ENCODE results near the gene ATF5.

Gene ATF5

DNA sequence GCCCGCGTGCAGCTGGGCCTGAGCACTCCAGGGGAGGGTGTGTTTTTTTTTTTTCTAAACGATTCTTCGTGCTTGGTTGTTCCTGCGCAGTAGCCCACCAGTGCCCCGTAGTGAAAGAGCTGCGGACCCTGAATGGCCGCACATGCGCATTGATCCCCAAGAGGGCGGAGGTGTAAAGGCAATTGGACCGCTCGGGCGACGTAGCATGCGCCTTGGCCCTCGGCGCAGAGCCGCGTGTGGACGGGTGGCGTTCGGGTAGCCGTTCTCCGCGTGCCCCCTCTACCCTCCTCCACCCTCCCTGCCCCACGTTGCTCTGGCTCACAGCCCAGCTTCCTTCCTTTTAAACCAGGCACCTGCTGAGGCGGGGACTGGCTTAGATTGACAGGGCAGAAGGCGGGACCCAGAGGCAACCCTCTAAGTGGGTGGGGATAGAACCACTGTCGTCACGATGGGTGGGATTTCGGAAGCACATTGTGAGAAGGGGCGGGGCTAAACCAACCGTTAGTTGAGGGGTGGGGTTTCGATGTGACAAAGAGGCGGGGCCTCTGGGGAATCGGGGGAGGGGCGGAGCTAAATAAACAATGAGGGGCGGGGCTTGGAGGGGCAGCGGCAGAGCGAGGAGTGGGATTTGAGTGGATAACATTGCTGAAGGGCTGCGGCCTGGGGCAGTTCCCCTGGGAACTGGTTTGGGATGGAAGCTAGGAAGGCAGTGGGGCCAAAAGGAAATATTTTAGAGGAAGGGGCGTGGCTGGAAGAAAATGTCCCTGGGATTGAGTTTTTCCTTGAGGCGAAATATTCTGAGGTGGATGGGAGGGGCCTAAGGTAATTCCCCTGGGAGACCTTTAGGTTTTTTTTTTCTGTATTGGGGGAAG, 842 bp downstream of the ATF5 start:
- Histone ChIP-seq H3K4me3 (peak overlapping the region; percentile 83), H3K9ac (peak overlapping the region; percentile 98), H3K4me1 (peaks cover 65% of the 10 kb centered on the region), H3K36me3 (peaks cover 62% of the 10 kb centered on the region), H4K20me1 (peaks cover 71% of the 10 kb centered on the region), H3K27ac (peak overlapping the region; percentile 99), H3K4me2 (peak overlapping the region; percentile 98), H3K9me3 (no peaks in the 10 kb centered on the region), H3K27me3 (no peaks in the 10 kb centered on the region)
- TF ChIP-seq Cebpa-rat (IDR thresholded peaks at IDR 0.05), result no peak

DNA sequence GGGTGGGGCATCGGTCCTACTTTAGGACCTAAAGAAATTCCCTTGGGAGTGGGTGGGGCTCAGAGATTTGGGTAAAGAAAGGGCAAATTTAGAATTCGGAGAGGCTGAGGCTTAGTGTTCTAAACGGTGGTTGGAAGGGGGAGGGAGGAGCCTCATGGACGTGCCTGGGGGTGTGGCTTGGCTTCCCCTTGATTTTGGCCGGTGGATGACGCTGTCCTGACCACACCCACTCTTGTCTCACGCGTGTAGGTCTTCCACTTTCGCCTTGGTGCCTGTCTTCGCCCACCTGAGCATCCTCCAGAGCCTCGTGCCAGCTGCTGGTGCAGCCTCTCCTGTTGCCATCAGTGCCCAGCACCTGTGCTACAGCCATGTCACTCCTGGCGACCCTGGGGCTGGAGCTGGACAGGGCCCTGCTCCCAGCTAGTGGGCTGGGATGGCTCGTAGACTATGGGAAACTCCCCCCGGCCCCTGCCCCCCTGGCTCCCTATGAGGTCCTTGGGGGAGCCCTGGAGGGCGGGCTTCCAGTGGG, 1.5 kb downstream of the ATF5 start:
- peaks cover 66% of the 10 kb centered on the region for H4K20me1 ChIP-seq
- peak overlapping the region; percentile 77 for H3K4me2 ChIP-seq
- H3K4me1 ChIP-seq, result peaks cover 58% of the 10 kb centered on the region
- H3K9ac ChIP-seq, result peak overlapping the region; percentile 67; the same call in 1 of the 2 replicates
- no peaks in the 10 kb centered on the region for H3K27me3 ChIP-seq
- peaks cover 56% of the 10 kb centered on the region for H3K36me3 ChIP-seq
- no peak for TF ChIP-seq Cebpa-rat (IDR thresholded peaks at IDR 0.05)
- H3K9me3 ChIP-seq, result no peaks in the 10 kb centered on the region
- H3K4me3 ChIP-seq, result peak overlapping the region; percentile 83
- peak overlapping the region; percentile 99; the same call in 1 of the 2 replicates for H3K27ac ChIP-seq

DNA sequence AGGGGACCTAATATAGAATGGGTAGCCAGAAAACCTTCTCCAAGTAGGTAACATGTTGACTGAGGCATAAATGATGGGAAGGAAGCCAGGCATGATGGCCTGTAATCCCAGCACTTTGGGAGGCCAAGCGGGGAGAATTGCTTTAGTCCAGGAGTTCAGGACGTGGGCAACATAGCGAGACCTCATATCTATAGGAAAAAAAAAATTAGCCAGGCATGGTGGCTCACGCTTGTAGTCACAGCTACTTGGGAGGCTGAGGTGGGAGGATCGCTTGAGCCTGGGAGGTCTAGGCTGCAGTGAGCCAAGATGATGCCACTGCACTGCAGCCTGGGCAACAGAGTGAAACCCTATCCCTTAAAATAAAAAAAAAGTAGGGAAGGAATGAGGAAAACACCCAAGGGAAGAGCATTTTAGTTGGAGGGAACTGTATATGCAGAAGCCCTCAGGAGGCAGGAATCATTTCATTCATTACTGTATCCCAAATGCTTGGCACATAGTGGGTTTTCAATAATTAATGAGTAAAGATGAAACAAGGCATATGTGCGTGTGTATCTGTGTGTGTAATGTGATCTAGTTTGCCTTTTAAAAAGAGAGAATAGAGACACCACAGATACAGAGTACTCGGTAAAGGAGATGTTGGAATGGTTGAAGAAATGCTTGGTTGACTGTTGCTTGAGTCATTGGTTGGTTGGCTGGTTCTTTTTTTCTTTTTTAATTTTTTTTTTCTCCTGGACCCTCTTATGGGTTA, 2.5 kb downstream of the ATF5 start:
- Histone ChIP-seq H4K20me1 (peaks cover 64% of the 10 kb centered on the region), H3K4me1 (peaks cover 48% of the 10 kb centered on the region), H3K9me3 (no peaks in the 10 kb centered on the region), H3K4me2 (peak overlapping the region; percentile 77), H3K36me3 (peaks cover 47% of the 10 kb centered on the region), H3K4me3 (peak overlapping the region; percentile 83; the same call in 1 of the 2 replicates), H3K9ac (no peak overlapping the region), H3K27me3 (no peaks in the 10 kb centered on the region), H3K27ac (no peak overlapping the region)
- no peak for TF ChIP-seq Cebpa-rat (IDR thresholded peaks at IDR 0.05)

DNA sequence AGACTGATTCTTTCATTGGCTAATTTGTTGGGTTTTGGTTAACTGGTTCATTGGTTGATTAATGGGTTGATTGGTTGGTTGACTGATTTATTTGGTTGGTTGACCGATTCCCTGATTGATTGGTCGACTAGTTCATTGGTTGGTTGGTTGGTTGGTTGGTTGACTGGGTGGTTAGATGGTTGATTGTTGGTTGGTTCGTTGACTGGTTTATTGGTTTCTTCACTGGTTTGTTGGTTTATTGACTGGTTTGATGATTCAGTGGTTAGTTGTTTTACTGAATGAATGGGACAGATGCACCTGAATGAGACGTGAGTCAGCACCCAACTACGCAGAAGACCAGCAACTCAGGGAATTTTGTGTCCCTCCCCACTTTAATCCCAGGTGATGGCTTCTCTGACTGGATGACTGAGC, 3.0 kb downstream of the ATF5 start:
- H3K4me3 ChIP-seq, result peak overlapping the region; percentile 83; the same call in 1 of the 2 replicates
- H3K36me3 ChIP-seq, result peaks cover 42% of the 10 kb centered on the region
- peak overlapping the region; percentile 77 for H3K4me2 ChIP-seq

DNA sequence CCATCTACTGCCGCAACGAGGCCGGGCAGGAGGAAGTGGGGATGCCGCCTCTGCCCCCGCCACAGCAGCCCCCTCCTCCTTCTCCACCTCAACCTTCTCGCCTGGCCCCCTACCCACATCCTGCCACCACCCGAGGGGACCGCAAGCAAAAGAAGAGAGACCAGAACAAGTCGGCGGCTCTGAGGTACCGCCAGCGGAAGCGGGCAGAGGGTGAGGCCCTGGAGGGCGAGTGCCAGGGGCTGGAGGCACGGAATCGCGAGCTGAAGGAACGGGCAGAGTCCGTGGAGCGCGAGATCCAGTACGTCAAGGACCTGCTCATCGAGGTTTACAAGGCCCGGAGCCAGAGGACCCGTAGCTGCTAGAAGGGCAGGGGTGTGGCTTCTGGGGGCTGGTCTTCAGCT, 3.7 kb downstream of the ATF5 start:
- Histone ChIP-seq H3K4me3 (no peak overlapping the region), H3K27me3 (no peaks in the 10 kb centered on the region), H3K27ac (no peak overlapping the region), H3K4me2 (peak overlapping the region; percentile 61), H3K9me3 (no peaks in the 10 kb centered on the region), H3K9ac (no peak overlapping the region), H3K4me1 (peaks cover 36% of the 10 kb centered on the region), H4K20me1 (peaks cover 62% of the 10 kb centered on the region), H3K36me3 (peaks cover 36% of the 10 kb centered on the region)
- TF ChIP-seq Cebpa-rat (IDR thresholded peaks at IDR 0.05), result no peak

More for the DNA sequence above, 3.0 kb downstream of the ATF5 start:
- no peak overlapping the region for H3K27ac ChIP-seq
- no peak for TF ChIP-seq Cebpa-rat (IDR thresholded peaks at IDR 0.05)
- H3K9ac ChIP-seq, result no peak overlapping the region
- H3K9me3 ChIP-seq, result no peaks in the 10 kb centered on the region
- peaks cover 64% of the 10 kb centered on the region for H4K20me1 ChIP-seq
- peaks cover 43% of the 10 kb centered on the region for H3K4me1 ChIP-seq
- H3K27me3 ChIP-seq, result no peaks in the 10 kb centered on the region

DNA sequence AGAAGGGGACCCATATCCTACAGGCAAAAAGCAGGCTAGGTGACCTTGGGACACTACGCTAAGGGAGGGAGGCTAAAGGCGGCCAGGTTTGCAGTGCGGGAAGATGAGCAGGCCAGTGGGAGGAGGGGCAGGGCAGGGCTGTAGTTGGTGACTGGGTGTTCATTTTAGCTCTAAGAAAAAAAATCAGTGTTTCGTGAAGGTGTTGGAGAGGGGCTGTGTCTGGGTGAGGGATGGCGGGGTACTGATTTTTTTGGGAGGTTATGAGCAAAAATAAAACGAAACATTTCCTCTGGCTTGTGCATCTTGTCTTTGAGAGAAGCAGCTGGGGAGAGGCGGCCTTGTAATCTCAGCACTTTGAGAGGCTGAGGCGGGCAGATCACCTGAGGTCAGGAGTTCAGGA, 4.6 kb downstream of the ATF5 start:
- Histone ChIP-seq H3K27me3 (no peaks in the 10 kb centered on the region), H3K4me3 (no peak overlapping the region), H3K4me2 (no peak overlapping the region), H3K36me3 (peaks cover 32% of the 10 kb centered on the region), H3K27ac (no peak overlapping the region), H3K4me1 (peaks cover 32% of the 10 kb centered on the region), H3K9me3 (no peaks in the 10 kb centered on the region), H3K9ac (no peak overlapping the region), H4K20me1 (peaks cover 58% of the 10 kb centered on the region)
- TF ChIP-seq Cebpa-rat (IDR thresholded peaks at IDR 0.05), result no peak

DNA sequence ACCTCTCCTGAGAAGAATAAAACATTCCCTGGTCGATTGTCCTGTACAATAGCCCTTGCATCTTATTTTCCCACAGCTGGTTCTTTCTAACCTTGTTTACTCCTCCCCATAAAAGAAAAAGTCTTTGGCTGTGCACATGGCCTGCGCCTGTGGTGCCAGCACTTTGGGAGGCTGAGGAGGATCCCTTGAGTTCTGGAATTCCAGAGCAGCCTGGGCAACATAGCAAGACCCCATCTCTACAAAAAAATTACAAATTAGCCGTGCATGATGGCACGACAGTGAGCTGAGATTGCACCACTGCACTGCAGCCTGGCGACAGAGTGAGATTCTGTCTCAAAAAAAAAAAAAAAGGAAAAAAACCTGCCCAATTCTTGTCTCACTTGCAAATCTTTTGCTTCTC, 7.5 kb downstream of the ATF5 start:
- TF ChIP-seq Cebpa-rat (IDR thresholded peaks at IDR 0.05), result no peak
- peaks cover 44% of the 10 kb centered on the region for H4K20me1 ChIP-seq
- peaks cover 17% of the 10 kb centered on the region for H3K4me1 ChIP-seq
- H3K27ac ChIP-seq, result no peak overlapping the region
- H3K9ac ChIP-seq, result no peak overlapping the region
- no peak overlapping the region for H3K4me2 ChIP-seq
- no peaks in the 10 kb centered on the region for H3K27me3 ChIP-seq
- H3K4me3 ChIP-seq, result no peak overlapping the region
- H3K9me3 ChIP-seq, result no peaks in the 10 kb centered on the region
- peaks cover 21% of the 10 kb centered on the region for H3K36me3 ChIP-seq

DNA sequence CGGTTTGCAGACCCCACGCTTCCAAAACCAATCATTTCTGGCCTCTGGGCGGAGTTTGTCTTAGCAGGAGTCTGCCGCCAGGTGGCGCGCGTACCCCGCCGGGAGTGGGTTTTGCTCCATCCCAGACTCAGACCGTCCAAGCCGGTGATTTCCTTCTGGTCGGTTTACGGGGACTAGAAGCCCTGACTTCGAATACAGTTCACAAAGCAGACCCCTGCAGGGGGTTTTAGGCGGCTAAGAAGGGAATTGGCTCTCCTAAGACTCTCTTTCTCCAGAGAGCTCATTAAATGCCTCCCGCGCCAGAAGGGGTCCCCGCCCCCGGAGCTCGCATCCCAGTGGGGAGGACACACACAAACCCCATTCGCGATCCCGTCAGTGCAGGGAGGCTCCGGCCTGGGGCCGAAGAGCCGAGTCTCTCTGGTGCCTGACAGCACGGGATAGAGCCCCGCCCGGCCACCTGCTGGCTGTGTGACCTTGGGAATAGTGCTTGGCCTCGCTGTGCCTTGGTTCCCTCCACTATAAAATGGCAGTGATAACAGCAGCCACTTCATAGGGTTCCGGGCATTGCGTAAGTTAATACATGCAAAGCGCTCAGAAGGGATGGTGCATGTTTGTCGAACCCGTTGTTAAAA, 8.9 kb downstream of the ATF5 start:
- no peaks in the 10 kb centered on the region for H3K9me3 ChIP-seq
- no peaks in the 10 kb centered on the region for H3K27me3 ChIP-seq
- no peak overlapping the region for H3K27ac ChIP-seq
- peaks cover 11% of the 10 kb centered on the region for H3K36me3 ChIP-seq
- H4K20me1 ChIP-seq, result peaks cover 33% of the 10 kb centered on the region
- no peak overlapping the region for H3K4me3 ChIP-seq
- peaks cover 7% of the 10 kb centered on the region for H3K4me1 ChIP-seq
- peak overlapping the region; percentile 43 for H3K4me2 ChIP-seq
- no peak for TF ChIP-seq Cebpa-rat (IDR thresholded peaks at IDR 0.05)
- no peak overlapping the region for H3K9ac ChIP-seq

DNA sequence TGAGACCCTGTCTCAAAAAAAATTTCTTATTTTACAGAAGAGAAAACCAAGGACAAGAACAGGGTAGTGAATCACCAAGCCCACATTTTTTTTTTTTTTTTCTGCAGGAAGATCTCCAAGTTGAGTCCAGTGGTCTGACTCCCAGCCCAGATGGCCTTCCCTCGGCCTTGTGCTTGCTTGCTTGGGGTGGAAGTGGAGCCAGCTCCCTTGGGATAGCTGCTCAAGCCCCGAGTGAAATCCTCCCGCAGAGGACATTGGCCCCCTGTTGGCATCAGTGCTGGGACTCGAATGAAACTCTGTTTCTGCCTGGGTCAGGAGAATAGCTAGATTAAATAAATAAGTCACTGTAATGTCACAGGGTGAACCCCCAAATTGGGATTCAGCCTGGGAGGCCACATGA, 9.7 kb downstream of the ATF5 start:
- Histone ChIP-seq H3K4me3 (no peak overlapping the region), H3K9me3 (no peaks in the 10 kb centered on the region), H4K20me1 (peaks cover 25% of the 10 kb centered on the region), H3K27ac (no peak overlapping the region), H3K4me2 (no peak overlapping the region), H3K27me3 (no peaks in the 10 kb centered on the region), H3K36me3 (peaks cover 3% of the 10 kb centered on the region), H3K4me1 (no peaks in the 10 kb centered on the region), H3K9ac (no peak overlapping the region)
- no peak for TF ChIP-seq Cebpa-rat (IDR thresholded peaks at IDR 0.05)
